HepG2 (cell line): ENCODE measurements around the gene ZCCHC7. TPM values are rescaled to one million over a fixed set of nuclear protein-coding genes. Genes with fewer than 3 reads are reported as not detected.

Experiments used
- DMAP1 ChIP-seq: IDR thresholded peaks from 2 replicates; pipeline ENCODE4 v1.6.1; 2016
- ETV5 ChIP-seq: IDR thresholded peaks from 2 replicates; pipeline ENCODE4 v1.6.1; 2018; ENCODE audit warnings: missing biosample characterization, missing genetic modification reagents, inconsistent platforms, borderline replicate concordance
- GABPB1 ChIP-seq: IDR thresholded peaks from 2 replicates; pipeline ENCODE4 v1.6.1; 2016; ENCODE audit warnings: mild to moderate bottlenecking, missing genetic modification reagents, moderate library complexity, missing compliant biosample characterization
- HIVEP1 ChIP-seq: sonication (generic); formaldehyde crosslinking; IDR thresholded peaks from 2 replicates; pipeline ENCODE4 v1.4.0; 2020; ENCODE audit warnings: mild to moderate bottlenecking, missing genetic modification reagents
- HNF4A ChIP-seq: sonication (generic); formaldehyde crosslinking; IDR thresholded peaks from 2 replicates; pipeline ENCODE4 v1.4.0; 2020; ENCODE audit warnings: missing genetic modification reagents
- HOXA3 ChIP-seq: sonication (generic); formaldehyde crosslinking; IDR thresholded peaks from 2 replicates; pipeline ENCODE4 v1.5.0; 2020; ENCODE audit warnings: missing genetic modification reagents
- MAZ ChIP-seq, 2 experiments: sonication (generic) in 1 of 2; formaldehyde crosslinking in 1 of 2; IDR thresholded peaks; 2 replicates each; pipeline versions ENCODE4 v1.5.0 to v1.6.1; 2012 to 2020; ENCODE audit warnings: low read depth in 2 of 2, mild to moderate bottlenecking in 2 of 2, borderline replicate concordance in 1 of 2, improper control_type of control experiment in 1 of 2, low read length in 1 of 2, missing genetic modification reagents in 1 of 2, moderate library complexity in 1 of 2
- MEF2D ChIP-seq: sonication (generic); formaldehyde crosslinking; IDR thresholded peaks from 2 replicates; pipeline ENCODE4 v1.5.1; 2020; ENCODE audit warnings: mild to moderate bottlenecking, missing genetic modification reagents
- NR2C2 ChIP-seq: sonication (generic); formaldehyde crosslinking; IDR thresholded peaks from 2 replicates; pipeline ENCODE4 v1.4.0; 2020; ENCODE audit warnings: missing genetic modification reagents, mild to moderate bottlenecking, moderate library complexity, borderline replicate concordance
- REL ChIP-seq: sonication (generic); formaldehyde crosslinking; conservative IDR thresholded peaks from 2 replicates; pipeline ENCODE4 v1.8.0; 2022; ENCODE audit warnings: mild to moderate bottlenecking, missing genetic modification reagents, moderate library complexity
- SOX13 ChIP-seq, 3 experiments: fragments of 450-650 bp in 1 of 3; sonication (generic) in 1 of 3; formaldehyde crosslinking in 1 of 3; IDR thresholded peaks in 2 of 3; conservative IDR thresholded peaks in 1 of 3; 2 replicates each; pipeline versions ENCODE4 v1.5.0 to v1.6.1; 2016 to 2020; ENCODE audit warnings: antibody characterized with exemption in 1 of 3, mild to moderate bottlenecking in 1 of 3, missing compliant biosample characterization in 1 of 3, missing genetic modification reagents in 1 of 3, moderate library complexity in 1 of 3
- TBX2 ChIP-seq: sonication (generic); formaldehyde crosslinking; IDR thresholded peaks from 2 replicates; pipeline ENCODE4 v1.5.0; 2020; ENCODE audit warnings: missing genetic modification reagents, mild to moderate bottlenecking, borderline replicate concordance
- TP53 ChIP-seq: sonication (generic); formaldehyde crosslinking; conservative IDR thresholded peaks from 2 replicates; pipeline ENCODE4 v1.4.0; 2020; ENCODE audit warnings: missing genetic modification reagents
- ZBTB25 ChIP-seq: IDR thresholded peaks from 2 replicates; pipeline ENCODE4 v1.6.1; 2018; ENCODE audit warnings: missing genetic modification reagents
- ZMYM3 ChIP-seq: sonication (generic); formaldehyde crosslinking; IDR thresholded peaks from 2 replicates; pipeline ENCODE4 v1.5.1; 2020; ENCODE audit warnings: mild to moderate bottlenecking, missing genetic modification reagents
- ZNF280B ChIP-seq: sonication (generic); formaldehyde crosslinking; IDR thresholded peaks from 2 replicates; pipeline ENCODE4 v1.5.0; 2020; ENCODE audit warnings: missing genetic modification reagents, mild to moderate bottlenecking, borderline replicate concordance
- ZNF30 ChIP-seq: sonication (generic); formaldehyde crosslinking; IDR thresholded peaks from 2 replicates; pipeline ENCODE4 v1.5.0; 2020; ENCODE audit warnings: mild to moderate bottlenecking, missing genetic modification reagents
- ZNF574 ChIP-seq: sonication (generic); formaldehyde crosslinking; IDR thresholded peaks from 2 replicates; pipeline ENCODE4 v1.4.0; 2020; ENCODE audit warnings: missing genetic modification reagents
- ZNF598 ChIP-seq: sonication (generic); formaldehyde crosslinking; IDR thresholded peaks from 2 replicates; pipeline ENCODE4 v1.5.1; 2020; ENCODE audit warnings: mild to moderate bottlenecking, missing genetic modification reagents, borderline replicate concordance
- ZNF607 ChIP-seq: sonication (generic); formaldehyde crosslinking; IDR thresholded peaks from 2 replicates; pipeline ENCODE4 v1.5.1; 2020; ENCODE audit warnings: missing genetic modification reagents, mild to moderate bottlenecking, borderline replicate concordance
- ZNF670 ChIP-seq: sonication (generic); formaldehyde crosslinking; IDR thresholded peaks from 2 replicates; pipeline ENCODE4 v1.8.0; 2022; ENCODE audit warnings: mild to moderate bottlenecking, missing genetic modification reagents, borderline replicate concordance
- ZNF746 ChIP-seq: sonication (generic); formaldehyde crosslinking; IDR thresholded peaks from 2 replicates; pipeline ENCODE4 v1.8.0; 2022; ENCODE audit warnings: mild to moderate bottlenecking, missing genetic modification reagents
- ZNF772 ChIP-seq: sonication (generic); formaldehyde crosslinking; IDR thresholded peaks from 2 replicates; pipeline ENCODE4 v1.5.0; 2020; ENCODE audit warnings: mild to moderate bottlenecking, missing genetic modification reagents
- polyA plus RNA-seq, 8 experiments: library from polyadenylated mRNA; depleted of rRNA in 3 of 8; stranded (reverse) in 7 of 8; unstranded in 1 of 8; fragments of >200 nt; fragmentation: Illumina TruSeq in 4 of 8; extraction: Trizol in 4 of 8; gene quantifications; 2 replicates each; pipeline versions ENCODE4 v1.2.1 to v1.2.3, GENCODE V29; 2011 to 2016; ENCODE audit warnings: low read depth in 4 of 8, missing spikeins in 1 of 8, mixed read lengths in 1 of 8; ENCODE audit not compliant: insufficient read depth in 1 of 8
- total RNA-seq, 5 experiments: library from RNA; depleted of rRNA; stranded (reverse); fragments of >200 nt; fragmentation: Illumina TruSeq; extraction: Trizol; gene quantifications; 2 replicates each; pipeline ENCODE4 v1.2.3, GENCODE V29; 2016; ENCODE audit warnings: low read depth in 1 of 5

The ZCCHC7 gene
- total and polyA plus RNA-seq, 2 of the 13 experiments (the other 11 are each of a cell fraction or from before 2014, with no cell fraction given), result 13.6 to 19.3 TPM

- TF ChIP-seq SOX13 (IDR thresholded peaks at IDR 0.05) (no peak), SOX13 (CRISPR knock-in tag; conservative IDR thresholded peaks at IDR 0.05 in 1 of 2, IDR thresholded peaks at IDR 0.05 in 1 of 2) (peak in 1 of 2 experiments; percentile 51; a peak in 1 of 4 replicates), GABPB1 (CRISPR knock-in tag) (peak; percentile 25; the same call in 1 of the 2 replicates), ZNF30 (CRISPR knock-in tag) (peak; percentile 82; the same call in 1 of the 2 replicates), TBX2 (CRISPR knock-in tag) (peak; percentile 60; the same call in 1 of the 2 replicates), ZNF598 (CRISPR knock-in tag) (0 out of 2 replicates have a peak, but pooled peaks have one; percentile 44), REL (no peak), ZNF746 (CRISPR knock-in tag) (peak; percentile 68; the same call in 1 of the 2 replicates), MEF2D (CRISPR knock-in tag) (no peak), HOXA3 (peak; percentile 68; the same call in 1 of the 2 replicates), HIVEP1 (0 out of 2 replicates have a peak, but pooled peaks have one; percentile 58), ZNF280B (peak; percentile 92), ZNF670 (CRISPR knock-in tag) (0 out of 2 replicates have a peak, but pooled peaks have one; percentile 27), ETV5 (CRISPR knock-in tag) (no peak), ZNF772 (CRISPR knock-in tag) (peak; percentile 69; the same call in 1 of the 2 replicates), ZNF607 (CRISPR knock-in tag) (peak; percentile 76), ZNF574 (peak; percentile 32; the same call in 1 of the 2 replicates), ZBTB25 (CRISPR knock-in tag) (peak; percentile 67; the same call in 1 of the 2 replicates), ZMYM3 (CRISPR knock-in tag) (peak; percentile 27; the same call in 1 of the 2 replicates), NR2C2 (CRISPR knock-in tag) (no peak), TP53 (no peak), HNF4A (CRISPR knock-in tag) (peak; percentile 66), MAZ (IDR thresholded peaks at IDR 0.05; ENCODE audit: borderline replicate concordance, low read depth, low read length) (no peak), MAZ (CRISPR knock-in tag; IDR thresholded peaks at IDR 0.05; ENCODE audit: low read depth) (peak; percentile 52; the same call in 1 of the 2 replicates), DMAP1 (CRISPR knock-in tag) (peak; percentile 46; the same call in 1 of the 2 replicates)
Observed at GRCh38 chr9:37381094-37381741, 260.8 kb downstream of the ZCCHC7 start (continued).
